Fibroblast of pulmonary artery (primary cell): ENCODE measurements around the gene CUBN.

Source experiments
- DNase-seq: peaks from one replicate; pipeline ENCODE4 v3.0.0-alpha.2; 2010; ENCODE audit warnings: low read depth
- H3K4me3 ChIP-seq: replicated peaks from 2 replicates; pipeline ENCODE4 v1.5.1; 2011; ENCODE audit warnings: low read depth, mild to moderate bottlenecking, control low read depth, low read length, moderate library complexity
- CTCF ChIP-seq: IDR thresholded peaks from 2 replicates; pipeline ENCODE4 v1.5.1; 2011; ENCODE audit warnings: mild to moderate bottlenecking, control low read depth, low read length, inconsistent platforms; ENCODE audit errors: missing control alignments

CUBN gene

GRCh38 chr10:16902606-16903005, 227.0 kb downstream of the CUBN start:
- no peak overlapping the region for H3K4me3 ChIP-seq
- no peak for DNase-seq
- no peak for TF ChIP-seq CTCF

GRCh38 chr10:16901106-16901505, 228.5 kb downstream of the CUBN start:
- no peak overlapping the region for H3K4me3 ChIP-seq
- DNase-seq = no peak
- no peak for TF ChIP-seq CTCF

GRCh38 chr10:16896993-16897392, 232.6 kb downstream of the CUBN start:
- TF ChIP-seq CTCF = no peak
- H3K4me3 ChIP-seq = no peak overlapping the region
- no peak for DNase-seq

GRCh38 chr10:16894821-16895220, 234.8 kb downstream of the CUBN start:
- H3K4me3 ChIP-seq = no peak overlapping the region
- no peak for DNase-seq
- TF ChIP-seq CTCF = no peak

- DNase-seq = no peak
- TF ChIP-seq CTCF = no peak
- no peak overlapping the region for H3K4me3 ChIP-seq
Observed at GRCh38 chr10:16893664-16894063, 235.9 kb downstream of the CUBN start.

- DNase-seq = peak; percentile 75
- no peak overlapping the region for H3K4me3 ChIP-seq
- TF ChIP-seq CTCF = peak; percentile 58
Observed at GRCh38 chr10:16891375-16892313, 238.0 kb downstream of the CUBN start.

GRCh38 chr10:16890691-16891090, 238.9 kb downstream of the CUBN start:
- TF ChIP-seq CTCF = no peak
- H3K4me3 ChIP-seq = no peak overlapping the region
- DNase-seq = no peak
